ENCODE results near the gene THAP11.
"Not testable (repeated sequence)": the region's sequence is repeated elsewhere in the genome, so short reads cannot be mapped to it uniquely, and the experiment has no call there.

THAP11 gene

GRCh38 chr16:67864044-67864443, 21.9 kb downstream of the THAP11 start:
- DNase-seq = not testable (repeated sequence)

- no peak for DNase-seq
Observed at GRCh38 chr16:67864594-67864993, 22.5 kb downstream of the THAP11 start.

GRCh38 chr16:67865318-67865717, 23.2 kb downstream of the THAP11 start:
- DNase-seq = no peak

GRCh38 chr16:67868290-67868689, 26.2 kb downstream of the THAP11 start:
- DNase-seq = no peak

GRCh38 chr16:67869653-67870052, 27.5 kb downstream of the THAP11 start:
- DNase-seq = no peak

GRCh38 chr16:67871256-67871655, 29.1 kb downstream of the THAP11 start:
- no peak for DNase-seq

- DNase-seq = no peak
Observed at GRCh38 chr16:67872131-67872630, 30.1 kb downstream of the THAP11 start.

- DNase-seq = peak; percentile 84 to 85
Observed at GRCh38 chr16:67872631-67873434, 30.7 kb downstream of the THAP11 start, which contains the start of gene EDC4. Gene EDC4 (plus strand): TSS chr16:67873052. CDS start chr16:67873262, 210 bp downstream.

GRCh38 chr16:67873435-67874370, 31.6 kb downstream of the THAP11 start:
- no peak for DNase-seq

GRCh38 chr16:67874372-67874771, 32.3 kb downstream of the THAP11 start:
- DNase-seq = no peak

- no peak for DNase-seq
Observed at GRCh38 chr16:67877064-67877463, 34.9 kb downstream of the THAP11 start.

GRCh38 chr16:67878232-67878631, 36.1 kb downstream of the THAP11 start:
- no peak for DNase-seq

- no peak for DNase-seq
Observed at GRCh38 chr16:67878846-67879245, 36.7 kb downstream of the THAP11 start.

GRCh38 chr16:67879462-67879861, 37.3 kb downstream of the THAP11 start:
- no peak for DNase-seq

- no peak for DNase-seq
Observed at GRCh38 chr16:67879936-67880335, 37.8 kb downstream of the THAP11 start.

GRCh38 chr16:67880584-67880983, 38.5 kb downstream of the THAP11 start:
- DNase-seq = no peak

- no peak for DNase-seq
Observed at GRCh38 chr16:67881621-67882161, 39.6 kb downstream of the THAP11 start.

- DNase-seq = no peak
Observed at GRCh38 chr16:67882374-67883145, 40.4 kb downstream of the THAP11 start.

GRCh38 chr16:67883146-67883871, 41.2 kb downstream of the THAP11 start:
- DNase-seq = no peak

GRCh38 chr16:67883872-67884261, 41.7 kb downstream of the THAP11 start:
- DNase-seq = peak; percentile 71 to 72

GRCh38 chr16:67884684-67885083, 42.6 kb downstream of the THAP11 start, which contains the start of gene NRN1L:
Gene NRN1L (plus strand): TSS chr16:67884885. CDS start chr16:67884904, 19 bp downstream.
- DNase-seq = no peak

GRCh38 chr16:67885545-67885944, 43.4 kb downstream of the THAP11 start:
- DNase-seq = no peak
